Measurements from ENCODE around the gene FBN2.

- TF ChIP-seq POLR2AphosphoS5 (IDR thresholded peaks at IDR 0.05; ENCODE audit: insufficient read depth in 1 of 2, low read depth in 1 of 2) (no peak), CTCF (IDR thresholded peaks at IDR 0.05) (no peak)
These were observed 187.3 kb downstream of the FBN2 start for GRCh38 chr5:128350705-128351104.
